ENCODE measurements around the gene SHC3. TPM values are rescaled to one million over a fixed set of nuclear protein-coding genes. Genes with fewer than 3 reads are reported as not detected.

Gene SHC3
- polyA plus RNA-seq, 1 experiment: 1.3 TPM

- no peak overlapping the region for H3K4me3 ChIP-seq (ENCODE audit: low read depth, low read length)
- DNase-seq (ENCODE audit: low read depth): no peak
- H3K36me3 ChIP-seq (ENCODE audit: control insufficient read depth, insufficient read depth, low read length): peaks cover 3% of the 10 kb centered on the region
- POLR2A ChIA-PET: no interaction called here
- no peaks in the 10 kb centered on the region for H3K27me3 ChIP-seq (ENCODE audit: control insufficient read depth, insufficient read depth, low read length)
- no peak for TF ChIP-seq CTCF (IDR thresholded peaks at IDR 0.05; ENCODE audit: insufficient read depth, low read depth, low read length)
- CTCF ChIA-PET: no interaction called here
Measured at GRCh38 chr9:88990041-88990728, 188.4 kb downstream of the SHC3 start.

GRCh38 chr9:88988796-88989641 is 189.6 kb downstream of the SHC3 start:
- H3K4me3 ChIP-seq (ENCODE audit: low read depth, low read length): no peak overlapping the region
- peak; percentile 24 for DNase-seq (ENCODE audit: low read depth)
- ChIA-PET CTCF (no interaction called here), POLR2A (no interaction called here)
- H3K27me3 ChIP-seq (ENCODE audit: control insufficient read depth, insufficient read depth, low read length): no peaks in the 10 kb centered on the region
- H3K36me3 ChIP-seq (ENCODE audit: control insufficient read depth, insufficient read depth, low read length): peaks cover under 1% of the 10 kb centered on the region
- no peak for TF ChIP-seq CTCF (IDR thresholded peaks at IDR 0.05; ENCODE audit: insufficient read depth, low read depth, low read length)

- Histone ChIP-seq H3K36me3 (ENCODE audit: control insufficient read depth, insufficient read depth, low read length) (no peaks in the 10 kb centered on the region), H3K4me3 (ENCODE audit: low read depth, low read length) (no peak overlapping the region), H3K27me3 (ENCODE audit: control insufficient read depth, insufficient read depth, low read length) (no peaks in the 10 kb centered on the region)
- CTCF ChIA-PET: interaction anchor here (0.6 kb wide), 1 partner anchor 170 kb away, joined by 4 read pairs; no protein-coding TSS in a partner anchor
- no peak for DNase-seq (ENCODE audit: low read depth)
- POLR2A ChIA-PET: no interaction called here
- TF ChIP-seq CTCF (IDR thresholded peaks at IDR 0.05; ENCODE audit: insufficient read depth, low read depth, low read length): no peak
Measured at GRCh38 chr9:88987661-88988060, 191.0 kb downstream of the SHC3 start.

GRCh38 chr9:88986776-88987175 is 191.8 kb downstream of the SHC3 start:
- Histone ChIP-seq H3K27me3 (ENCODE audit: control insufficient read depth, insufficient read depth, low read length) (no peaks in the 10 kb centered on the region), H3K36me3 (ENCODE audit: control insufficient read depth, insufficient read depth, low read length) (no peaks in the 10 kb centered on the region), H3K4me3 (ENCODE audit: low read depth, low read length) (no peak overlapping the region)
- no peak for DNase-seq (ENCODE audit: low read depth)
- CTCF ChIA-PET: interaction anchor here (0.7 kb wide), 1 partner anchor 328 kb away, joined by 3 read pairs; no protein-coding TSS in a partner anchor
- POLR2A ChIA-PET: no interaction called here
- TF ChIP-seq CTCF (IDR thresholded peaks at IDR 0.05; ENCODE audit: insufficient read depth, low read depth, low read length): no peak

- Histone ChIP-seq H3K36me3 (ENCODE audit: control insufficient read depth, insufficient read depth, low read length) (no peaks in the 10 kb centered on the region), H3K27me3 (ENCODE audit: control insufficient read depth, insufficient read depth, low read length) (no peaks in the 10 kb centered on the region), H3K4me3 (ENCODE audit: low read depth, low read length) (no peak overlapping the region)
- ChIA-PET POLR2A (no interaction called here), CTCF (no interaction called here)
- TF ChIP-seq CTCF (IDR thresholded peaks at IDR 0.05; ENCODE audit: insufficient read depth, low read depth, low read length): no peak
- no peak for DNase-seq (ENCODE audit: low read depth)
Measured at GRCh38 chr9:88985616-88986015, 193.0 kb downstream of the SHC3 start.

All from BJ (cell line).